K562 treated with DMSO at 1 percent for 12 hours (cell line): ENCODE data around the gene TMC8. TPM values are rescaled to one million over a fixed set of nuclear protein-coding genes. Genes with fewer than 3 reads are reported as not detected.

Source experiments
- total RNA-seq: library from RNA; unstranded; fragments of 300-600 nt; gene quantifications from 2 replicates; pipeline ENCODE4 v1.2.3, GENCODE V29; 2022; ENCODE audit not compliant: insufficient read depth

Gene TMC8, protein sequence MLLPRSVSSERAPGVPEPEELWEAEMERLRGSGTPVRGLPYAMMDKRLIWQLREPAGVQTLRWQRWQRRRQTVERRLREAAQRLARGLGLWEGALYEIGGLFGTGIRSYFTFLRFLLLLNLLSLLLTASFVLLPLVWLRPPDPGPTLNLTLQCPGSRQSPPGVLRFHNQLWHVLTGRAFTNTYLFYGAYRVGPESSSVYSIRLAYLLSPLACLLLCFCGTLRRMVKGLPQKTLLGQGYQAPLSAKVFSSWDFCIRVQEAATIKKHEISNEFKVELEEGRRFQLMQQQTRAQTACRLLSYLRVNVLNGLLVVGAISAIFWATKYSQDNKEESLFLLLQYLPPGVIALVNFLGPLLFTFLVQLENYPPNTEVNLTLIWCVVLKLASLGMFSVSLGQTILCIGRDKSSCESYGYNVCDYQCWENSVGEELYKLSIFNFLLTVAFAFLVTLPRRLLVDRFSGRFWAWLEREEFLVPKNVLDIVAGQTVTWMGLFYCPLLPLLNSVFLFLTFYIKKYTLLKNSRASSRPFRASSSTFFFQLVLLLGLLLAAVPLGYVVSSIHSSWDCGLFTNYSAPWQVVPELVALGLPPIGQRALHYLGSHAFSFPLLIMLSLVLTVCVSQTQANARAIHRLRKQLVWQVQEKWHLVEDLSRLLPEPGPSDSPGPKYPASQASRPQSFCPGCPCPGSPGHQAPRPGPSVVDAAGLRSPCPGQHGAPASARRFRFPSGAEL
- 2.2 TPM in 2 replicates for total RNA-seq

DNA sequence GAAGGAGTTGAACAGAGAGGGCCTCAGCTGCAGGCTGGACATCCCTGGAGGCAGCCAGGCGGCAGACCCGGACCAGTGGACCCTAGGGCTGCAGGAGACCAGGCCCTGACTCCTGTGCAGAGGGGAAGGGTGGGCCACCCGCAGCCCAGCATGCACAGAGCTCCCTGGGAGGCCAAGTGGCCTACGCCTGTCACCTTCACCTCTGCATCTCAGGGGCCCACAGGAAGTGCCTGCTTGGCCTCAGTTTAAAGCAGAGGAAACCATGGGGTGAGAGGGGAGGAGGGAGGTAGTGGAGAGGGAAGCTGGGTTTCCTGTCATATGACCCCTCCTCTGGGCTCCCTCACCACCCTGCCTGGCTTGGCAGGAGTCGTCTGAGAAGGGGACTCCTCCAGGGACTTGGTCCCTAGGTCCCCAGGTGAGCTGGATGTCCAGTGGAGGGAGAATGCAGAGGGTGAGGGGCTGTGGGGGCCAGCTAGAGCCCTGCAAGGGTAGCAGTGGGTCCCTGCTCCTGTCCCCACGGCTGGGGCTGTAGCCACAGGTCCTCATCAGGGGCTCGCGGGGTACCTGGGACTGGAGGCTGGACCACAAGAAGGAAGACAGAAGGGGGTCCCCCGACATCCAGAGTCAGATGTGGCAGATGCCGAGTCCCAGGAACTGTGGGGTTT, at the start of gene TMC8:
TSS of gene TMC8 (plus strand) at position 335 of the 665 bp plus-strand sequence. CDS start 818 bp downstream, outside the sequence.

DNA sequence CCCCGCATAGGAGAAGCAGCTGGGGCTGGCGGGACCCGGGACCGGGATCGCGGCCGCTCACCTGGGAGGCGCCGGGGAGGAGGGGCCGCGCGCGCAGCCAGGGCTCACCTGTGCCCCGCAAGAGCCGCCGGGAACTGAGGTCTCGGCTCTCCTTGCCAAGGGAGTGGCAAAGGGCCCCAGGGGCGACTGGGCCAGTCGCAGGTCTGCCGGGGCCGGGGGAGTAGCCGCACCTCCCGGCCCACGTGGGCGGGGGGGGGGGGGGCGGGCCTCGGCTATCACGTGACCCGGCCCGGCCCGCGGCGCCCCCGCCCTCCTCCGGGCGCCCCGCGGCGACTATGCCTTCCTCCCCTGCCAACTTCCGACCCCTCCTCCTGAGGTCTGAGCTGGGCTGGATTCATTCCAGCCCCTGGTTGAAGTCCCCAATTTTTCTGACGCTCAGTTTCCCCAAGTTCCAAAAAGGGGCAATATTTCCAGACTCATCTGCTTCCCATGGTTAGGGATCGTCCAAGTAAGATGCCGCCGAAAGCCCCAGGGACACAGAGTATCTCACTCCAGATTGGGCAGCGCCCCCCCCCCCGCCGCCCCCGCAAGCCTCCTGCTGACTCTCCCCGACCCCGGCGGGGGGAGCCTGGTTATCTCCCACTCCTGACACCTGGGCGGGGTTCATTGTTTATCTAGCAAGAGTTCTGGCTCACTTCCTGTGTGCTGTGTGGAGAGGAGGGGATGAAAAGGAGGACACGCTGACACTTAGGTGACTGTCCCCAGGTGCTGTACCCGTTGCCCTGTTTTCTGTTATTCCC, 1.8 kb upstream of the TMC8 start, which contains the start of gene TMC6:
TSS of gene TMC6 (minus strand) at position 205 of the 800 bp plus-strand sequence. CDS start 1,923 bp downstream, outside the sequence.

DNA sequence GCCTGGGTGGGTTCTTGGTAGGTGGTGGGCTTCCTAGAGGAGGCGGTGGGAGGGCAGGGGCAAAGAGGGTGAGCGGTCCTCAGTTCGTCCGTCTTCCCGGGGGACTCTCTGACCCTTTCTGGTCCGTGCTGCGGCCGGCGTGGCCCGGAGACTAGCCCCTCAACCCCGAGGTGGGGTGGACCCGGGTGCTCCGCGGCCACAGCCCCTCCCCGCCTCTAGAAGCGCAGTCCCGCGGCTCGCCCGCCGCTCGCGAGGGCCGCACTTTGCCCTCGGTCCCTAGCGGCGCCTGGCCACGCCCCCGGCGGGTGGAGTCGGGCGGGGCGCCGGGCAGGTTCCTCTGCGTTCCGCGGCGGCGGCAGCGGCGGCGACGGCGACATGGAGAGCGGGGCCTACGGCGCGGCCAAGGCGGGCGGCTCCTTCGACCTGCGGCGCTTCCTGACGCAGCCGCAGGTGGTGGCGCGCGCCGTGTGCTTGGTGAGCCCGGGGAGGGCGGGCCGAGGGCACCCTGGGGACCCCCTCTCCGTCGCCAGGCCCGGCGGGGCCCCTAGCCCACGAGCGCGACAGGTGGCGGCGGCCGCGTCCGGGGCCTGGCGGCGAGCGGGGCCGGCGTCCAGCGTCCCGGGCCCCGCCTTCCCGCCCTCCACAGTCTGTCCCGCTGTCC, 37.8 kb downstream of the TMC8 start, which contains the start of gene SYNGR2:
TSS of gene SYNGR2 (plus strand) at position 340 of the 661 bp plus-strand sequence. CDS start at position 376, 36 bp downstream.

DNA sequence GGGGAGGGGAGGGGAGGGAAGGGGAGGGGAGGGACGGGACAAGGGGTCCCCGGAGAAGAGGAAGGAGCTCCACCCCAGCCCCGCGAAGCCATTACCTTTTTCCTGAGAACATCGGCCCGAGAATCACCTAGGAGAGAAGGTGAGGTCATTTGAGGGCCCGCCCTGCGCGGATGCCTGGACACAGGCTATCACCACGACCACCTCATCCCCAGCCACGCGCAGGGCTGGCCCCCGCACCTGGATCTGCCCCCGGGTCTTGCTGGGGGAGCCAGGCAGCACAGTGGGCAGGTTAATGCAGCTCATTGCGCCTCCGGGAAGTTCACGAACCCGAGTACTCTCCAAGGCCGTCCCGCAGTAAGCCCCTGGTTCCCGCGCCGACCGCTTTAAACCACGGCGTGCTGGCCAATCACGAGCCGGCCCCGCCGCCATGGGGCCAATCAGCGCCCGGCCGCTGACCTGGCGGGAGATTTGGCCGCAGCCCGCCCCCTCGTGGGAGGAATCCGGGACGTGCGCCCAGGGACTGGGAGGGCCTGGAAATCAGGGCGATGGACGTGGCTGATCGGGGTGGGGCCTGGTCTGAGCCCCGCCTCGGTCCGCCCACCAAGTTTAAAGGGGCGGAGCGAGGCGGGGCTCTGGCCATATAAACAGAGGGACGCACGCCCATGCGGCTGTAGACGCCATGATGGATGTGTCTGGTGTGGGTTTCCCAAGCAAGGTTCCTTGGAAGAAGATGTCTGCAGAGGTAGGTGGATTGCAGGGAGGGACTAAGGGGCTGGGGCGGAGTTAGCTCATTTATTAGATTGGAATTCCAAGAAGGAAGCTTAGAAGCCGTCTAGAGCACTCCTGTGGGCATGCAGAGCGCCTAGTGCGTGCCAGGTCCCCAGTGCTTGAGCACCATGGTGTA, 56.4 kb downstream of the TMC8 start, which contains the start of the genes AFMID and TK1:
TSS of gene AFMID (plus strand) at position 671 of the 904 bp plus-strand sequence. CDS start at position 680, 9 bp downstream.
TSS of gene TK1 (minus strand) at position 361 of the 904 bp plus-strand sequence. CDS start at position 303, 58 bp downstream.

Other genes starting within 250 kb of the TMC8 start
- 0.86 and 5.4 TPM in 2 replicates for gene TNRC6C, start 172.1 kb upstream of the TMC8 start, total RNA-seq
- gene TMC6, start 2.0 kb upstream of the TMC8 start, total RNA-seq: 94.9 and 116 TPM in 2 replicates
- 2.4 and 8.7 TPM in 2 replicates for gene C17orf99, start 15.6 kb downstream of the TMC8 start, total RNA-seq
- gene SYNGR2, start 37.8 kb downstream of the TMC8 start, total RNA-seq: 105 and 131 TPM in 2 replicates
- gene TK1, start 56.3 kb downstream of the TMC8 start, total RNA-seq: 374 and 433 TPM in 2 replicates
- 45.8 and 55.7 TPM in 2 replicates for gene AFMID, start 56.6 kb downstream of the TMC8 start, total RNA-seq
- 72.9 and 92.2 TPM in 2 replicates for gene BIRC5, start 83.5 kb downstream of the TMC8 start, total RNA-seq
- gene TMEM235, start 100.9 kb downstream of the TMC8 start, total RNA-seq: not detected in 2 replicates
- 12.5 and 18.2 TPM in 2 replicates for gene SOCS3, start 229.3 kb downstream of the TMC8 start, total RNA-seq
- 24.7 and 37.9 TPM in 2 replicates for gene PGS1, start 247.9 kb downstream of the TMC8 start, total RNA-seq